ENCODE results near the gene TTC12.

TTC12 gene

DNA sequence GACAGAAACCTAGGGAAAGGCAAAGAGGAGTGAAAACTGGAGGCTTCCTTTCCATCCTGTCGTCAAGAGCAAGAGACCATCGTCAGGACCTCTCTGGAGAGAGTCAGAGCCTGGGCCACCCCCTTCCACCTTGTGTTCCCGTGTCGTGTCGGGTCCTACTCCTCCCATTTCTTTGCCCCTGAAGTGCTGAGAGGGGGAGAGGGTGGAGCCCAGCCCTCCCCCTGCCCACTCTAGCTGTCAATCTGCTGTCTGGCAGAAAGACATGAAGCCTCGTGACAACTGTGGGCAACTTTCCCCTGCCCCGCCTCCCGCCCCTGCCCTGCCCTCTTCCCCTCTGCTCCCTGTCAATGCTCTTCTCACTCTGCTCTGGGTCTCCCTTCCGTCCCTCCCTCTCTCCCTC is 93.8 kb downstream of the TTC12 start:
- no peak for DNase-seq

DNA sequence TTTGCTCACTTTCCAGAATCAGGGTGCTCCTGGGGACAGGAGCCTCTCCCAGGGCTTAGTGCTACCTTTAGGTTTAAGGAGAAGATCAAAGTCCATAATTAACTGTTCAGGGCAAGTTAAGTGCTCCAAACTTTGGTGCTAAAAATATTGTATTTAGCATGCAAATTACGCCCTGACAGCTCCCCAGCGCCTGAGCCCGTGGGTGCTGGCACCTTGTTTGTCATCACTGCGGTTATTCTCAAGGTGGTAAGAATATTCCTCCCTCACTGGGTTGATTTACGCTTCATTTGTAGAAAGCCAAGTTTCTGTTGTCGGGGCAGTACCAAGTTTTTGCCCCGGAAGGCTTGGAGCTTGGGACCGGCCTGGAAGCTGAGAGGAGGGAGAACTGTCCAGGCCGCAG is 94.5 kb downstream of the TTC12 start:
- DNase-seq: no peak

DNA sequence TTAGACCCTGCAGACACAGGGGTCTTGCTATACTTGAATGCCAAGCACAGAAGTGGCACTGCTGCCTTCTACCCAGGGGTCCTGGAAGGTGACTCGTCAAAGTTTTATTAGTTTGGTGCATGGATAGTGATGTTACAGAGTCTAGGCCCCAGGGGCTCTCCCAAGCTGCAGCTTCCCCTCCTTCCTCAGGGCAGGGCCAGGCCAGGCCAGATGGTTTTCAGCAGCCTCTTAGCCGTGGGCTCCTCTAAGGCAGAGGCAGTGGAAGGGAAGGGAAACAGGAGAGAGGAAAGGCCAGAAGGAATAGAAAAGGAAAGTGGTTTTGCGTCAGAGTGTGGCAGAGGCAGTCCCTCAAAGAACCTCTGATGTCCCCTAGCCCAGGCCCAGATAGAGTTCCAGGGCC is 95.1 kb downstream of the TTC12 start:
- DNase-seq: no peak

DNA sequence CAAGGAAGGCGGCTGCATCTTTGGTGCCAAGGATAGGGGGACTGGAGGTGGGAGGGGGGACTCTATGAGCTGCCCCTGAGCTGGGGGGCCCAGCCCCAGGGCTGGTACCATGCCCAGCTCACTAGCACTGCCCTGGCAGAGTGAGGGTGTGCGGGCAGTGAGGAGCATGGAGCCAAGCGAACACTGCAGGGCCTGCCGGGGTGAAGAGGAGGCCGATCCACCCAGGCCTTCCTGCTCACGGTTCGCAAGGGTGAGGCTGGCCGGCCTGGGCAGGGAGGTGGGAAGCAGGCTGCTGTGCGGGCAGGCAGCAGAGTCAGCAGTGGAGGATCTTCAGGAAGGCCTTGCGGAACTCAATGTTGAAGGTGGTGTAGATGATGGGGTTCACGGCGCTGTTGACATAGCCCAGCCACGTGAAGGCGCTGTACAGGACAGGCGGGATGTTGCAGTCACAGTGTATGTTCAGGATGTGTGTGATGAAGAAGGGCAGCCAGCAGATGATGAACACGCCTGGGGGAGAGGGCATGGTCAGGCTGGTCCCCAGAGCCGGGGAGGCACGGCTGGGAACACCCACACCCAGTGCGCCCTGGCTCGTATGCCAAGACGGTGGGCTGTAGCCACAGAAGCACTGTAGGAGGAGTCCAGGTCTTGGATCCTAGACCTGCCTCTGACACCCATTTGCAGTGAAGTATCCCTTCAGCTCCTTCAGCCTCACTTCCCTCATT is 96.2 kb downstream of the TTC12 start:
- DNase-seq: no peak

DNA sequence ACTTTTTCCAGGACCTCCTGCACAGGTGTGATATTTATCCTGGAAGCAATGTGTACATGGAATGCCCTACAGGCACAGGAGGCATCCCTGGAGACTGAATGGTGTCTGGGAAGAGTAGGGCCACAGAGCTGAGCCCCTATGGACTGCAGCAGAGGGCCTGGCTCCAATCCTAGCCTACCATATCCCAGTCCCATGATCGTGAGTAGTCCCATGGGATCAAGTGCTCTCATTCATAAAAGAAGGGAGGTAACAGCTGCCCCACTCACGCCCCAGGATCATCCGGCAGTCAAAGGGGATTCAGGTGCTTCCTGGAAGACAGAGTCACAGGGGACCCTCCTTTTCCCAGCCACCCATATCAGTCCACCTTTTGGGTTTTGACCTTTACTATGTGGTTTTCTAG is 97.2 kb downstream of the TTC12 start:
- no peak for DNase-seq

DNA sequence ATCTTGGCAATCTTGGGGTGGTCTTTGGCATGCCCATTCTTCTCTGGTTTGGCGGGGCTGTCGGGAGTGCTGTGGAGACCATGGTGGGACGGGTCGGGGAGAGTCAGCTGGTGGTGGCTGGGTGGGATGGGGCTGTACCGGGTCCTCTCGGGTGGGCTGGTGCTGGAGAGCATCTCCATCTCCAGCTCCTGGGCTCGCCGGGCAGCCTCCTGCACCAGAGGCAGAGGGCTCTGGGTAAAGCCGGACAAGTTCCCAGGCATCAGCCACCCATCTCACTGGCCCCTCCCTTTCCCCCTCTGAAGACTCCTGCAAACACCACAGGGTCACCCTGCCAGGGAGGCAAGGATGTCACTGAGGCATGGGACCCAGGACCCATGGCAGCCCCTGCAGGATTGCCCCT is 98.3 kb downstream of the TTC12 start:
- DNase-seq: no peak

DNA sequence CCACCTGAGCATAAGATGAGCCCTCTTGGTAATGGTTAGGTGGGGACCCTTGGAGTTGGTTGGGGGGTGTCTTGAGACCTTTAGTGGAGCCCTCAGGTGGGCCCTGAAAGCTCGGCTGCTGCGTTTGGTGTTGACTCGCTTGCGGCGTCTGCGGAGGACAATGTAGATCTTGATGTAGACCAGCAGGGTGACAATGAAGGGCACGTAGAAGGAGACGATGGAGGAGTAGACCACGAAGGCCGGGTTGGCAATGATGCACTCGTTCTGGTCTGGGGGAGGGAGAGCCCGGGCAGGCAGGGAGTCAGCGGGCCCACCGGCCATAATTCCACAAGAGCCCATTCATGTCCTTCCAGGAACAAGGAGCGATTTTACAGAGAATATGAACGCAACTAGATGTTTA is 101.0 kb downstream of the TTC12 start:
- DNase-seq: no peak

All from NCI-H510A treated with DMSO at 0.1 percent for 48 hours (cell line).